ENCODE results near the gene RALGAPA1.

RALGAPA1 gene

DNA sequence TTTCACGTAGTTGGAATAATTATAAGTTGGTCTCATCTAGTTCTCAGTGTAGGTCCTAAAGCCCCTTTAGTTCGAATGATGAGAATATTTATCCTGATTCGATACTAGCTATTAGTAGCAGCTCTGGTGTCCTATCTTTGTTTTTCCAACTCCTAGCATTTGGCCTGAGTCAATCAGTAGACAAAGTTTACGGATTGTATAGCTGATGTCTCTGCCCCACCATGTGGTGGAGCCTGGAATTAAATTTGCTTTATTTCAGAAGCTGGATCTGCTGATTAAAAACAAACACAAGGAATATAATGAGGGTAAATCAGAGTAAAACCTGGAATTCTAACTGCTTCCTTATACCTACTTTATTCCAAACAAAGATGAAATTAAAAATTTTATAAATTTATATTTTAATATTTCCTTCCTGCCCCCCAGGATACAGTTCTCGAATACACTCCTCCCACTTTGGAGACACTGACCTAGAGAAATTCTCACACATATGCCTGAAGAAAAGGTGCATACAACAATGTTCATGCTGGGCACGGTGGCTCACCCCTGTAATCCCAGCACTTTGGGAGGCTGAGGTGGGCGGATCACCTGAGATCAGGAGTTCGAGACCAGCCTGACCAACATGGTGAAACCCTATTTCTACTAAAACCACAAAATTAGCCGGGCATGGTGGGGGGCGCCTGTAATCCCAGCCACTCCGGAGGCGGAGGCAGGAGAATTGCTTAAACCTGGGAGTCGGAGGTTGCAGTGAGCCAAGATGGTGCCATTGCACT is 9.4 kb upstream of the RALGAPA1 start:
- TF ChIP-seq, protein P1, sequence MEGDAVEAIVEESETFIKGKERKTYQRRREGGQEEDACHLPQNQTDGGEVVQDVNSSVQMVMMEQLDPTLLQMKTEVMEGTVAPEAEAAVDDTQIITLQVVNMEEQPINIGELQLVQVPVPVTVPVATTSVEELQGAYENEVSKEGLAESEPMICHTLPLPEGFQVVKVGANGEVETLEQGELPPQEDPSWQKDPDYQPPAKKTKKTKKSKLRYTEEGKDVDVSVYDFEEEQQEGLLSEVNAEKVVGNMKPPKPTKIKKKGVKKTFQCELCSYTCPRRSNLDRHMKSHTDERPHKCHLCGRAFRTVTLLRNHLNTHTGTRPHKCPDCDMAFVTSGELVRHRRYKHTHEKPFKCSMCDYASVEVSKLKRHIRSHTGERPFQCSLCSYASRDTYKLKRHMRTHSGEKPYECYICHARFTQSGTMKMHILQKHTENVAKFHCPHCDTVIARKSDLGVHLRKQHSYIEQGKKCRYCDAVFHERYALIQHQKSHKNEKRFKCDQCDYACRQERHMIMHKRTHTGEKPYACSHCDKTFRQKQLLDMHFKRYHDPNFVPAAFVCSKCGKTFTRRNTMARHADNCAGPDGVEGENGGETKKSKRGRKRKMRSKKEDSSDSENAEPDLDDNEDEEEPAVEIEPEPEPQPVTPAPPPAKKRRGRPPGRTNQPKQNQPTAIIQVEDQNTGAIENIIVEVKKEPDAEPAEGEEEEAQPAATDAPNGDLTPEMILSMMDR (IDR thresholded peaks at IDR 0.05; ENCODE audit: extremely low read depth, missing control alignments): peak; percentile 28
- DNase-seq (ENCODE audit: low spot score): peak; percentile 40

DNA sequence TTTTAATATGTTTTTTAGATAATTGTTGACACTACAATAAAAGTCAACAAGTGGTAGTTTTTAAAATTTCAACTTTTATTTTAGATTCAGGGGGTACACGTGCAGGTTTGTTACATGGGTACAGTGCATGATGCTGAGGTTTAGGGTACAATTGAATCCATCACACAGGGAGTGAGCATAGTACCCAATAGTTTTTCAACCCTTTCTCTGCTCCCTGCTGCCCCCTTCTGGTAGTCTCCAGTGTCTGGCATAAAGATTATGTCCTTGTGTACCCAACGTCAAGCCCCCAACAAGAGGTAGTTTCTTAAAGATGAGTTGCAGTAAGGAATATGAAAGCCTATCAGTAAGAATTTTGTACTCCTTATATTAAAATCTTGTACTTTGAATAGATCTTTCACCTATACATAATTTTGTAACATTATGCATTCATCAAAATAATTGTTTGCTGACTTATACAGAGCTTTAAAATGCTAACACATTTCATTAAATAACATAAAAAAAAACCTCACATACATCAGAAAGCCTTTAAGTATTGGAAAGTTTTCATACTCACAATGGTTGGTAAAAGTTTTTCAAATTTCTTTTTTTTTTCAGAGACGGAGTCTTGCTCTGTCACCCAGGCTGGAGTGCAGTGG is 5.4 kb upstream of the RALGAPA1 start:
- TF ChIP-seq, protein P1 (IDR thresholded peaks at IDR 0.05; ENCODE audit: extremely low read depth, missing control alignments): peak; percentile 59
- peak; percentile 61 for DNase-seq (ENCODE audit: low spot score)

DNA sequence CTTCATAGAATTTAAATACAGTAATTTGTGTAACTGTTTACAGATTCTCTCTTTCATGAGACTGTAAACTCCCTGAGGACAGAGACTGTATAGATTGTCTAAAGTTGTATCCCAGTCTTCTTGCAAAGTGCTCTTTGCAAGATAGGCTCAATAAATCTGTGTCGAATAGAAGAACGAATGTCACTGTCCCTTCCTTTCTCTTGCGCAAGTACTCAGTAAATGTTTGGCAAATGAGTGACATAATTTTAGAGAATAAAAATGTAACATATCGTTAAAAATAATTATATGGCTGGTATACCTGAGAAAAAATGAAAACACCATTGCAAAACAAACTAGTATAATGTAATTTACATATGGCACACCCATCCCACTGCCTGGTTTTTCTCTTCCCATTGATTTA is 1.9 kb upstream of the RALGAPA1 start:
- TF ChIP-seq, protein P1 (IDR thresholded peaks at IDR 0.05; ENCODE audit: extremely low read depth, missing control alignments): no peak

DNA sequence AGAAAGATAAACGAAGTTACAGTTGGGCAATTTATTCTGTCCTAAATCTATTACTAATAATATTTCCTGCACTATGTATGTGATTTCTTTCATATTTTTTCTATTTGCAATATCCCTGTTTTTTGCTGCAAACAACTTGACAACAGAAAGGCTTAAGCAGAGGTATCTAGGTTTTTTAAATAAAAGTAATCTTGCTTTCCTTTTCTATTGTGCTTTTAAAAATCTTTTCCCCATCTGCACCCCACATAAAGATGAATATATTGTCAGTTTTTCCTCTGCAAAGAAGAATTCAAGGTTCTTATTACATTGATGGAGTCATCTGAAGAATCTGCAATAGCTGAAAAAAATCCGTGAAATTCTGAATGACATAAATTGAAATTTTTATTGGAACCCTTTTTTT is 502 bp upstream of the RALGAPA1 start:
- no peak for DNase-seq (ENCODE audit: low spot score)
- TF ChIP-seq, protein P1 (IDR thresholded peaks at IDR 0.05; ENCODE audit: extremely low read depth, missing control alignments): no peak

More for the DNA sequence above, 1.9 kb upstream of the RALGAPA1 start:
- no peak for DNase-seq (ENCODE audit: low spot score)

DNA sequence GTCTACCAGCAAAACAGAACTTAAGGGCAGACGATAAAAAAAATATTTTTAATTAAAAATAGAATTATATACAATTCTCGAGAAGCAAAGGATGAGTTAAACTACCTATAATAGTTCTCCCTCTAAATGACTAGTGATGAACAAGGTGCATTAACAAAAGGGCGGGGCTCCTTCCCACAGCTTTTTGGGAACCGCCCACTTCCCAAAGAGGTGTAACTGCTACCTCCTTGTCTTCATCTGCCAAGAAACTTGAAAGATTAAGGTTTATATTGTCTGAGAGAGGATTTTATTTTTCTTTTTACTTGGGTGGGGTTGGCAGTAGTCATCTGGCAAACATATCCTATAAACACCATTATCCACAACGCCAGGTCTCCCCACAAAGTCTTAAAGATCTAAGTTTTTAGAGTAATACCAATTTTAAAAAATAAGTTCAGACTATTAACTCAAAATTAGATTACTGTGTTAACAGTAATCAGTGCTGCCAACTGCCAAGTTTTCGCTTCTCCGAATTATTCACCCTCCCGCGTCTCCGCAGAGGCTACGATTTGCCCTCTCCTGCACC is 938 bp downstream of the RALGAPA1 start:
- TF ChIP-seq, protein P1 (IDR thresholded peaks at IDR 0.05; ENCODE audit: extremely low read depth, missing control alignments): no peak
- DNase-seq (ENCODE audit: low spot score): no peak

DNA sequence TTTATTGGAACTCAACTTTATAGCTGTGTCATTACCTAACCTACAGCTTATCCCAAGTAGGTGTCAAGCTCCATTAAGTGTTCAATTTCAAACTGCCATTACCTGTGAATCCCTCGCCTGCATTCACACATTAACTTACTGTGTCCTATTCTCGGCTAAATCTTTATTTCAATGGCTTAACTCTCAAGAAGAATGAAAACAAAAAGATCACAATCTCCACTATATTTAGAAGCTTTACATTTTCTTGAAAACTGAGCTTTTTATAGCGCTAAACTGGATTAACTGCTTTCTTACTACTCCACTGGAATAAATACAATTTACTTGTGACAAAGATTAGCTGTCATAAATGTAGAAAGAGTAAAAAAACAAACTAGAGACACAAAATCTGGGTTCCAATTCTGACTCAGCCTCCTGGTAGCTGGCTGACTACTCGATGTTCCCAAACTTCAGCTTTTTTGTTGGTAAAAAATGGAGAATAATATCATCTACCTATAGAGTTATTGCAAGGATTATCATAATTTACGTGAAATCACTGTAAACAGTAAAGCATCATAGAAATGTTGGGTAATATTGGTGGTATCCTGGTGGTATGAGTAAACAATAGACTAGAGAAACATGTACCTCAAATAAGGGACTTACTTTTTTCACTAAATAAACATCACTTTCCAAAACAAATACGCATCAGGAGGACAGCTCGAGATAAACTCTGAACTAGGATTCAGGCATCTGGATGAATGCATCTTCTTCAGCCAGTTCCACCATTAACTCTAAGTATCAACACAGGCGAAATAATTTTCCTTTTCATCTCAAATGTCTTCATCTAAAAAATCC is 1.7 kb downstream of the RALGAPA1 start:
- DNase-seq (ENCODE audit: low spot score): no peak
- TF ChIP-seq, protein P1 (IDR thresholded peaks at IDR 0.05; ENCODE audit: extremely low read depth, missing control alignments): no peak

Measured in GM20000 (cell line).